ENCODE data around the gene LAMTOR5.

- TF ChIP-seq, protein P1, sequence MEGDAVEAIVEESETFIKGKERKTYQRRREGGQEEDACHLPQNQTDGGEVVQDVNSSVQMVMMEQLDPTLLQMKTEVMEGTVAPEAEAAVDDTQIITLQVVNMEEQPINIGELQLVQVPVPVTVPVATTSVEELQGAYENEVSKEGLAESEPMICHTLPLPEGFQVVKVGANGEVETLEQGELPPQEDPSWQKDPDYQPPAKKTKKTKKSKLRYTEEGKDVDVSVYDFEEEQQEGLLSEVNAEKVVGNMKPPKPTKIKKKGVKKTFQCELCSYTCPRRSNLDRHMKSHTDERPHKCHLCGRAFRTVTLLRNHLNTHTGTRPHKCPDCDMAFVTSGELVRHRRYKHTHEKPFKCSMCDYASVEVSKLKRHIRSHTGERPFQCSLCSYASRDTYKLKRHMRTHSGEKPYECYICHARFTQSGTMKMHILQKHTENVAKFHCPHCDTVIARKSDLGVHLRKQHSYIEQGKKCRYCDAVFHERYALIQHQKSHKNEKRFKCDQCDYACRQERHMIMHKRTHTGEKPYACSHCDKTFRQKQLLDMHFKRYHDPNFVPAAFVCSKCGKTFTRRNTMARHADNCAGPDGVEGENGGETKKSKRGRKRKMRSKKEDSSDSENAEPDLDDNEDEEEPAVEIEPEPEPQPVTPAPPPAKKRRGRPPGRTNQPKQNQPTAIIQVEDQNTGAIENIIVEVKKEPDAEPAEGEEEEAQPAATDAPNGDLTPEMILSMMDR (IDR thresholded peaks at IDR 0.05), result no peak
- TF ChIP-seq RCOR1 (IDR thresholded peaks at IDR 0.05; ENCODE audit: low read length) (no peak), EZH2phosphoT487 (IDR thresholded peaks at IDR 0.05; ENCODE audit: borderline replicate concordance, low read depth) (no peak), NRF1 (IDR thresholded peaks at IDR 0.05; ENCODE audit: low read depth, low read length) (no peak), TAF1 (IDR thresholded peaks at IDR 0.05; ENCODE audit: borderline replicate concordance, low read depth, low read length) (no peak), REST (IDR thresholded peaks at IDR 0.05; ENCODE audit: low read depth, low read length) (no peak), YY1 (IDR thresholded peaks at IDR 0.05; ENCODE audit: low read depth) (no peak), USF1 (IDR thresholded peaks at IDR 0.05; ENCODE audit: borderline replicate concordance, low read depth) (no peak), RXRA (IDR thresholded peaks at IDR 0.05; ENCODE audit: borderline replicate concordance, low read depth) (no peak), FOXJ3 (CRISPR knock-in tag; IDR thresholded peaks at IDR 0.05) (no peak)
Observed at GRCh38 chr1:110375490-110375889, 32.0 kb downstream of the LAMTOR5 start.
